Mesothelial cell of epicardium (in vitro differentiated cells): Measurements from ENCODE around the gene IDNK. TPM values are rescaled to one million over a fixed set of nuclear protein-coding genes. Genes with fewer than 3 reads are reported as not detected.

Source experiments
- DNase-seq, 2 experiments: peaks; one replicate each; pipeline ENCODE4 v3.0.0; 2021; ENCODE audit warnings: low spot score in 2 of 2; ENCODE audit not compliant: unreplicated experiment in 2 of 2
- H3K27ac Mint-ChIP-seq: 2 replicates; pipeline ENCODE4 v1.8.0; 2021; ENCODE audit warnings: mixed read lengths
- H3K27me3 Mint-ChIP-seq: 2 replicates; pipeline ENCODE4 v1.8.0; 2021; ENCODE audit warnings: low read depth, mixed read lengths
- H3K36me3 Mint-ChIP-seq: 2 replicates; pipeline ENCODE4 v1.8.0; 2021; ENCODE audit warnings: mixed read lengths
- H3K4me1 Mint-ChIP-seq: 2 replicates; pipeline ENCODE4 v1.8.0; 2021; ENCODE audit warnings: mixed read lengths
- H3K4me3 Mint-ChIP-seq: 2 replicates; pipeline ENCODE4 v1.8.0; 2021; ENCODE audit warnings: mild to moderate bottlenecking, moderate library complexity, mixed read lengths
- H3K9me3 Mint-ChIP-seq: 2 replicates; pipeline ENCODE4 v1.8.0; 2021; ENCODE audit warnings: mixed read lengths
- total RNA-seq: library from RNA; stranded (reverse); gene quantifications from 3 replicates; pipeline ENCODE4 v1.2.1, GENCODE V29; 2021
- TF ChIP-seq, protein P1 (sequence below): fragments of 200-600 bp; sonication (generic); IDR thresholded peaks from one replicate; pipeline ENCODE4 v1.5.0; 2021; ENCODE audit warnings: antibody characterized with exemption; ENCODE audit not compliant: unreplicated experiment

Gene IDNK
- total RNA-seq, 1 donor from 2014 or later: 3.3 TPM

DNA sequence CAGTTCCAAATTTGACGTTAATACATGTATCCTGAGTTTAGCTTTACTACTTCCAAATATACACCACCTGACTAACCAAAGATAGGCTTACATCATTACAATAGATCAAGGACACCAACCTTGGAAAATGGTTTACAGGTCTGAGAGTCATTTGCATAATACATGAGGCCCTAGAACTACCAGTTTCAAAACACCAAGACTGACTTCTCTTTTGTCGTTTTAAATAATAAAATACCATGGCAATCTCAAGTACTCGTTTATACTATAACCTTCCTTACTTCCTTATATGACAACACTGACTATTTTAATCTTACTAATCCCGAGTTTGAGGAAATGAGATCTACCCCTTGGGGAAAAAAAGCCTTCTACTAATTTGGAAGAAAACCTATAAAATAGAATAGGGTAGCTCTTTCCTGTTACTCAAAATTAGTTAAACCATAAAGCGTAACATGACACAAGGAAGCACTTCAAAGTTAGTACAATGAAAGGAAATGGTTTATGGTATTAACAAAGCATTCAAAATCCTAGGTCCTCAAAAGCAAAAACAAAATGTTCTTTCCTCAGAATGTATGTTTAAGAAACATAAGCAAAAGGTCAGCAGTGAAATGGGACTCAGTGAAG is 42.7 kb downstream of the IDNK start:
- Mint-ChIP-seq H3K27ac (no peak overlapping the region), H3K27me3 (no peaks in the 10 kb centered on the region), H3K9me3 (no peaks in the 10 kb centered on the region), H3K36me3 (peaks cover 24% of the 10 kb centered on the region), H3K4me1 (no peaks in the 10 kb centered on the region), H3K4me3 (no peak overlapping the region)
- TF ChIP-seq, protein P1, sequence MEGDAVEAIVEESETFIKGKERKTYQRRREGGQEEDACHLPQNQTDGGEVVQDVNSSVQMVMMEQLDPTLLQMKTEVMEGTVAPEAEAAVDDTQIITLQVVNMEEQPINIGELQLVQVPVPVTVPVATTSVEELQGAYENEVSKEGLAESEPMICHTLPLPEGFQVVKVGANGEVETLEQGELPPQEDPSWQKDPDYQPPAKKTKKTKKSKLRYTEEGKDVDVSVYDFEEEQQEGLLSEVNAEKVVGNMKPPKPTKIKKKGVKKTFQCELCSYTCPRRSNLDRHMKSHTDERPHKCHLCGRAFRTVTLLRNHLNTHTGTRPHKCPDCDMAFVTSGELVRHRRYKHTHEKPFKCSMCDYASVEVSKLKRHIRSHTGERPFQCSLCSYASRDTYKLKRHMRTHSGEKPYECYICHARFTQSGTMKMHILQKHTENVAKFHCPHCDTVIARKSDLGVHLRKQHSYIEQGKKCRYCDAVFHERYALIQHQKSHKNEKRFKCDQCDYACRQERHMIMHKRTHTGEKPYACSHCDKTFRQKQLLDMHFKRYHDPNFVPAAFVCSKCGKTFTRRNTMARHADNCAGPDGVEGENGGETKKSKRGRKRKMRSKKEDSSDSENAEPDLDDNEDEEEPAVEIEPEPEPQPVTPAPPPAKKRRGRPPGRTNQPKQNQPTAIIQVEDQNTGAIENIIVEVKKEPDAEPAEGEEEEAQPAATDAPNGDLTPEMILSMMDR: no peak
- no peak for DNase-seq

DNA sequence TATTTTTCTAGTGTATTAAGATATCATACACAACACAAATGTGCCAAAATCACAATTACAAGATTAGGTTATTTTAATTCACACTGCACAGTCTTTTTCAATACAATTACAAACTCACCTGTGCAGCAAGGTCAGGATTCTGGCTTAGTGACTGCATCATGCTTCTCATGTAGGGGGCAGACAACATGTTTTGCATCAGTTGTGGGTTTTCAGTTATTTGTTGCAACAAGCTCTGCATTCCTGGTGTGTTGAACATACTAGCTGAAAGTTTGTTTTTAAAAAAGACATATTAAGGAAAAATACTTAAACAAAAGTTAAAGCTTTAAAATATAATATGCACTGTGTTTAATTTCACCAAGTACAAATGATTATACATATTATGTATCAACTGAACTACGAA is 46.1 kb downstream of the IDNK start:
- Mint-ChIP-seq H3K4me3 (no peak overlapping the region), H3K27ac (no peak overlapping the region), H3K4me1 (no peaks in the 10 kb centered on the region), H3K9me3 (no peaks in the 10 kb centered on the region), H3K27me3 (no peaks in the 10 kb centered on the region), H3K36me3 (peaks cover 40% of the 10 kb centered on the region)
- DNase-seq: no peak
- TF ChIP-seq, protein P1: no peak

DNA sequence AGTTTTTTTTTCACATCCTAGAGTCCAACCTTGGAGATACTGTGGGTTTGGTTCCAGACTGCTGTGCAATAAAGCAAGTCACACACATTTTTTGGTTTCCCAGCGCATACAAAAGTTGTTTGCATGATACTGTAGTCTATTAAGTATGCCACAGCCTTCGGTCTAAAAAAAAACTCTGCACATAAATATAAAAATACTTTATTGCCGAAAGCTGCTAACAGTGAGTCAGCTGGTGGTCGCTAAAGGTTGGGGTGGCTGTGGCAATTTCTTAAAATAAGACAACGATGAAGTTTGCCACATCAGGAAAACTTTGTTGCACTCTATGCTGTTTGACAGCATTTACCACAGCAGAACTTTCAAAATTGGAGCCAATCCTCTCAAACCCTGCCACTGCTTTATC is 47.4 kb downstream of the IDNK start:
- Mint-ChIP-seq H3K4me3 (no peak overlapping the region), H3K9me3 (no peaks in the 10 kb centered on the region), H3K27me3 (no peaks in the 10 kb centered on the region), H3K4me1 (no peaks in the 10 kb centered on the region), H3K27ac (no peak overlapping the region), H3K36me3 (peaks cover 37% of the 10 kb centered on the region)
- DNase-seq: no peak
- TF ChIP-seq, protein P1: no peak

DNA sequence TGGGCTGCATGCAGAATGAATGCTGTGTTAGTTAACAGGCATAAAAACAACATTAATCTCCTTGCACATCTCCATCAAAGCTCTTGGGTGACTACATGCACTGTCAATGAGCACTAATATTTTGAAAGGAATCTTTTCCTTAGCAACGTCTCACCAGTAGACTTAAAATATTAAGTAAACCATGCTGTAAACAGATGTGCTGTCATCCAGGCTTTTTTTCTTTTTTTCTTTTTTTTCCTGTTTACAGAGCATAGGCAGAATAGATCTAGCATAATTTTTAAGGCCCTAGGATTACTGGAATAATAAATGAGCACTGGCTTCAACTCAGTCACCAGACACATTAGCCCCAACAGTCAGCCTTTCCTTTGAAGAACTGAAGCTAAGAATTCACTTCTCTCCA is 48.5 kb downstream of the IDNK start:
- no peak for DNase-seq
- Mint-ChIP-seq H3K27me3 (no peaks in the 10 kb centered on the region), H3K4me1 (no peaks in the 10 kb centered on the region), H3K36me3 (peaks cover 28% of the 10 kb centered on the region), H3K27ac (no peak overlapping the region), H3K9me3 (no peaks in the 10 kb centered on the region), H3K4me3 (no peak overlapping the region)
- TF ChIP-seq, protein P1: no peak

DNA sequence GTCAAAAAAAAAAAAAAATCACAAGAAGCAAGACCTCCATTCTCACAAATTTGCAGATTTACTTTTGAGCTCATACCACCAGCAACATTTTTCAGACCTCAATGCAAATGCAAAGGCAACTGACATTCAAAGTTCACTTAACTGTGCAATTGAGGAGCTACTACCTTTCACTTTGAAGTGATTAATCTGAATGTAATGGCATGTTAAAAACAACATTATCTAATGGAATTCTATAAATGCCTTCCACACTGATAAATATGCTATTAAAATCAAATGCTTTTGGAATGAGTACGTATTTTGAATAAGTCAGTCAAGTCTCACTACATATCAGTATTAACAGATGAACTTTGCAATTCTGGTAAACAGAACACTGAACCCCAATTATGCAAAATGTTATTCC is 52.5 kb downstream of the IDNK start:
- H3K4me1 Mint-ChIP-seq: no peaks in the 10 kb centered on the region
- H3K4me3 Mint-ChIP-seq: no peak overlapping the region
- TF ChIP-seq, protein P1: no peak
- H3K36me3 Mint-ChIP-seq: peaks cover 42% of the 10 kb centered on the region
- H3K27ac Mint-ChIP-seq: no peak overlapping the region
- no peaks in the 10 kb centered on the region for H3K9me3 Mint-ChIP-seq
- DNase-seq: no peak
- no peaks in the 10 kb centered on the region for H3K27me3 Mint-ChIP-seq

DNA sequence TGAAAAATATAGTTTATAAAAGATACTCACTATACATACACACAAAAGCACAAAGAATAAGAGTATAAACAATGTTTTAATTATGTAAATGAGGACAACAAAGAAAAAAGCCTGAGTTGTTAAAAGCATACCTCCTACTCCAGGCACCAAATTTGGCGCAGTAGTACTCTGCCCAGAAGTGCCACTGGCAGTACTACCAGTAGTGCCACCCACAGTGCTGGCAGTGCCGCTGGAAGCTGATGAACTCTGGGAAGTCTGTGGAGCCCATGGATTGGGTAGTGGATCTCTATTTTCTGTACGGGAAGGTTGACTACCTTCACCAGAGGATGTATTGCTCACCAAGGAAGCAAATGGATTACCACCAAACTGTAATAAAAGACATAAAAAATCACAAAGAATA is 54.7 kb downstream of the IDNK start:
- Mint-ChIP-seq H3K27me3 (no peaks in the 10 kb centered on the region), H3K36me3 (peaks cover 34% of the 10 kb centered on the region), H3K9me3 (no peaks in the 10 kb centered on the region), H3K4me1 (no peaks in the 10 kb centered on the region), H3K27ac (no peak overlapping the region), H3K4me3 (no peak overlapping the region)
- TF ChIP-seq, protein P1: no peak
- no peak for DNase-seq
